Endothelial cell of umbilical vein (primary cell): ENCODE data around the gene GAB2. TPM values are rescaled to one million over a fixed set of nuclear protein-coding genes. Genes with fewer than 3 reads are reported as not detected.

ENCODE experiments used
- BruUV-seq: library from RNA; stranded (reverse); fragments of 400-500 nt; replicated peaks from 2 replicates; lab custom pipeline; 2021; lab: Mats Ljungman, UMichigan
- CTCF ChIA-PET: fragments of 300-600, 350-600 bp; sonication (Branson Sonifier 250); formaldehyde crosslinking; loops from one replicate; lab custom pipeline; 2021; ENCODE audit warnings: antibody characterized with exemption, inconsistent platforms; lab: Charles Lee
- POLR2A ChIA-PET: fragments of 300-600, 350-600 bp; sonication (Branson Sonifier 250); formaldehyde crosslinking; loops from one replicate; lab custom pipeline; 2021; ENCODE audit warnings: antibody characterized with exemption, inconsistent platforms; lab: Charles Lee
- DNase-seq: peaks from one replicate; pipeline ENCODE4 v3.0.0-alpha.2; 2011; ENCODE audit warnings: low read depth, low spot score
- FAIRE-seq: peaks from 2 replicates; lab custom pipeline; 2011; peaks lifted over from hg19 to GRCh38; lab: Jason Lieb, UNC
- H2AFZ ChIP-seq: 2 replicates; pipeline ENCODE4 v1.6.0; 2012; ENCODE audit warnings: low read depth, low read length, control low read depth, inconsistent platforms
- H3K27ac ChIP-seq: 2 replicates; pipeline ENCODE4 v1.5.1; 2011; ENCODE audit warnings: low read depth, mild to moderate bottlenecking, control low read depth, low read length, moderate library complexity; ENCODE audit not compliant: insufficient read depth
- H3K27me3 ChIP-seq, 2 experiments: 2 replicates each; pipeline versions ENCODE4 v1.6.0 to v1.6.1; 2011; ENCODE audit warnings: low read length in 2 of 2, mixed read lengths in 1 of 2; ENCODE audit not compliant: control insufficient read depth in 2 of 2, insufficient read depth in 2 of 2
- H3K36me3 ChIP-seq, 2 experiments: 2 replicates in 1 of 2; 3 replicates in 1 of 2; pipeline ENCODE4 v1.5.1; 2011; ENCODE audit warnings: low read length in 2 of 2, mild to moderate bottlenecking in 1 of 2, moderate library complexity in 1 of 2; ENCODE audit not compliant: control insufficient read depth in 2 of 2, insufficient read depth in 2 of 2; ENCODE audit errors: extremely low read depth in 1 of 2
- H3K4me1 ChIP-seq: 3 replicates; pipeline ENCODE4 v1.5.1; 2011; ENCODE audit warnings: mild to moderate bottlenecking, low read length; ENCODE audit not compliant: control insufficient read depth, insufficient read depth; ENCODE audit errors: extremely low read depth
- H3K4me2 ChIP-seq: 2 replicates; pipeline ENCODE4 v1.6.1; 2011; ENCODE audit warnings: low read length, control low read depth, mixed read lengths; ENCODE audit not compliant: insufficient read depth
- H3K4me3 ChIP-seq, 3 experiments: fragments of 200-600 bp in 1 of 3; sonication (generic), shearing (Covaris generic) in 1 of 3; replicated peaks in 1 of 3; 2 replicates each; pipeline ENCODE4 v1.5.1; 2011 to 2016; ENCODE audit warnings: control low read depth in 3 of 3, low read length in 3 of 3, mild to moderate bottlenecking in 2 of 3, inconsistent platforms in 1 of 3, low read depth in 1 of 3, moderate library complexity in 1 of 3; ENCODE audit not compliant: insufficient read depth in 1 of 3
- H3K79me2 ChIP-seq: 2 replicates; pipeline ENCODE4 v1.6.0; 2012; ENCODE audit warnings: low read length, inconsistent platforms; ENCODE audit not compliant: control insufficient read depth, insufficient read depth
- H3K9ac ChIP-seq: replicated peaks from 2 replicates; pipeline ENCODE3; 2011; ENCODE audit warnings: low read length, control low read depth; ENCODE audit not compliant: insufficient read depth; ENCODE audit errors: extremely low read depth
- H3K9me1 ChIP-seq: replicated peaks from 3 replicates; pipeline ENCODE4 v1.6.0; 2011; ENCODE audit warnings: mild to moderate bottlenecking, low read length; ENCODE audit not compliant: control insufficient read depth, insufficient read depth; ENCODE audit errors: extremely low read depth
- H3K9me3 ChIP-seq: replicated peaks from 2 replicates; pipeline ENCODE4 v1.5.1; 2012; ENCODE audit warnings: low read length, inconsistent platforms; ENCODE audit not compliant: control insufficient read depth, insufficient read depth
- H4K20me1 ChIP-seq: replicated peaks from 2 replicates; pipeline ENCODE3; 2011; ENCODE audit warnings: mild to moderate bottlenecking, low read length; ENCODE audit not compliant: control insufficient read depth, insufficient read depth; ENCODE audit errors: extremely low read depth
- EZH2 ChIP-seq: IDR thresholded peaks from 2 replicates; pipeline ENCODE4 v1.6.1; 2012; ENCODE audit warnings: borderline replicate concordance, low read depth, mild to moderate bottlenecking, moderate library complexity, low read length, inconsistent platforms; ENCODE audit not compliant: severe bottlenecking
- FOS ChIP-seq: IDR thresholded peaks from 2 replicates; pipeline ENCODE4 v1.6.1; 2011; ENCODE audit warnings: mild to moderate bottlenecking, low read length, moderate library complexity, borderline replicate concordance; ENCODE audit not compliant: insufficient read depth
- JUN ChIP-seq: IDR thresholded peaks from 2 replicates; pipeline ENCODE4 v1.6.1; 2011; ENCODE audit warnings: borderline replicate concordance, low read depth; ENCODE audit not compliant: insufficient read length, insufficient read depth
- MYC ChIP-seq: IDR thresholded peaks from one replicate; pipeline ENCODE4 v1.6.1; 2011; ENCODE audit warnings: mild to moderate bottlenecking, low read depth, low read length
- POLR2A ChIP-seq: IDR thresholded peaks from 2 replicates; pipeline ENCODE4 v1.6.1; 2012; ENCODE audit warnings: low read depth, mild to moderate bottlenecking, control low read depth, low read length
- POLR2AphosphoS5 ChIP-seq: IDR thresholded peaks from 2 replicates; pipeline ENCODE4 v1.6.1; 2012; ENCODE audit warnings: low read depth, mild to moderate bottlenecking, control low read depth, low read length, moderate library complexity; ENCODE audit not compliant: insufficient read depth
- dilution Hi-C: fragments of 300-500 bp; cut with MboI; formaldehyde crosslinking; loops from one replicate; pipeline ENCODE4 v1.15.0; 2019; ENCODE audit warnings: low sequenced_read_pairs; ENCODE audit not compliant: extremely low pct_ligation_motif_present
- intact Hi-C: fragments of 100-400 bp; cut with micrococcal nuclease; formaldehyde crosslinking; loops from one replicate; pipeline ENCODE4 v1.10.0; 2022
- polyA plus RNA-seq, 4 experiments: library from polyadenylated mRNA; depleted of rRNA in 3 of 4; stranded (reverse) in 3 of 4; unstranded in 1 of 4; fragments of >200 nt; gene quantifications; 2 replicates each; pipeline versions ENCODE4 v1.2.1 to v1.2.3, GENCODE V29; 2011 to 2012; ENCODE audit warnings: missing spikeins in 1 of 4
- total RNA-seq: library from RNA; stranded (reverse); gene quantifications from 2 replicates; pipeline ENCODE4 v1.2.3, GENCODE V29; 2021
- TF ChIP-seq, protein P1 (sequence below): IDR thresholded peaks from 2 replicates; pipeline ENCODE4 v1.6.1; 2011; ENCODE audit not compliant: insufficient read depth, insufficient read length
- TF ChIP-seq, protein P2 (sequence below), 2 donors: IDR thresholded peaks; 1 replicate in 1 of 2; 2 replicates in 1 of 2; pipeline ENCODE4 v1.5.1; 2011; ENCODE audit warnings: low read length in 2 of 2, mild to moderate bottlenecking in 2 of 2, moderate library complexity in 2 of 2, control low read depth in 1 of 2, inconsistent platforms in 1 of 2, low read depth in 1 of 2; ENCODE audit not compliant: insufficient read depth in 1 of 2; ENCODE audit errors: extremely low read depth in 1 of 2

GAB2 gene
- total and polyA plus RNA-seq, 2 donors (not counting 3 experiments of a cell fraction or from before 2014, with no cell fraction given): 19.6 to 39.6 TPM

DNA sequence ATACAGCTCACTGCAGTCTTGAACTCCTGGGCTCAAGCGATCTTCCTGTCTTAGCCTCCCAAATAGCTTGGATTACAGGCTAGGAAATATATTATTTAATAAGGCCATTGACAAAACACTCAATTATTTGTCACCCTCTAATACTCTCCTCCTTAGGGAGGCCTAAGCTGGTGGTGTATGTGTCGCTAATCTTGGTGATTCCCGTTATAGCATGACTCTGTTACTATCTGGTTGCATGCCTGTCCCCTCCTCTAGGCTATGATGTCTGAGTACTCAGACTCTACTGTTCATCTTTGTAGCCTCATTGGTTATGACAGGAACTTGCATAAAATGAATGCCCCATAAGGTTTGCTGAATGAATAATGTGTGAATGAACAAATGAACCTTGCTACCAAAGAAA, 141.3 kb downstream of the GAB2 start:
- ChIA-PET CTCF (interaction anchor here (1.2 to 1.9 kb wide), 4 partner anchors 10 to 288 kb away, joined by 3 to 5 read pairs (median 4); no protein-coding TSS in a partner anchor), POLR2A (no interaction called here)
- peaks cover 3 to 4% of the 10 kb centered on the region in 2 experiments for H3K36me3 ChIP-seq
- no peak overlapping the region for H3K9ac ChIP-seq
- peaks cover 18% of the 10 kb centered on the region for H3K4me1 ChIP-seq
- no peak overlapping the region for H3K27ac ChIP-seq
- FAIRE-seq (no peak), DNase-seq (no peak)
- no peaks in the 10 kb centered on the region for H3K9me1 ChIP-seq
- dilution Hi-C loops (no loop called here), intact Hi-C loops (no loop called here)
- H2AFZ ChIP-seq: no peak overlapping the region
- BruUV-seq: no TSS peak
- H3K4me2 ChIP-seq: no peak overlapping the region
- H3K79me2 ChIP-seq: peaks cover 10% of the 10 kb centered on the region
- TF ChIP-seq JUN (no peak), EZH2 (no peak), POLR2A (no peak), FOS (no peak), POLR2AphosphoS5 (no peak), MYC (no peak)
- TF ChIP-seq, protein P1, sequence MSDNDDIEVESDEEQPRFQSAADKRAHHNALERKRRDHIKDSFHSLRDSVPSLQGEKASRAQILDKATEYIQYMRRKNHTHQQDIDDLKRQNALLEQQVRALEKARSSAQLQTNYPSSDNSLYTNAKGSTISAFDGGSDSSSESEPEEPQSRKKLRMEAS: no peak
- TF ChIP-seq, protein P2, sequence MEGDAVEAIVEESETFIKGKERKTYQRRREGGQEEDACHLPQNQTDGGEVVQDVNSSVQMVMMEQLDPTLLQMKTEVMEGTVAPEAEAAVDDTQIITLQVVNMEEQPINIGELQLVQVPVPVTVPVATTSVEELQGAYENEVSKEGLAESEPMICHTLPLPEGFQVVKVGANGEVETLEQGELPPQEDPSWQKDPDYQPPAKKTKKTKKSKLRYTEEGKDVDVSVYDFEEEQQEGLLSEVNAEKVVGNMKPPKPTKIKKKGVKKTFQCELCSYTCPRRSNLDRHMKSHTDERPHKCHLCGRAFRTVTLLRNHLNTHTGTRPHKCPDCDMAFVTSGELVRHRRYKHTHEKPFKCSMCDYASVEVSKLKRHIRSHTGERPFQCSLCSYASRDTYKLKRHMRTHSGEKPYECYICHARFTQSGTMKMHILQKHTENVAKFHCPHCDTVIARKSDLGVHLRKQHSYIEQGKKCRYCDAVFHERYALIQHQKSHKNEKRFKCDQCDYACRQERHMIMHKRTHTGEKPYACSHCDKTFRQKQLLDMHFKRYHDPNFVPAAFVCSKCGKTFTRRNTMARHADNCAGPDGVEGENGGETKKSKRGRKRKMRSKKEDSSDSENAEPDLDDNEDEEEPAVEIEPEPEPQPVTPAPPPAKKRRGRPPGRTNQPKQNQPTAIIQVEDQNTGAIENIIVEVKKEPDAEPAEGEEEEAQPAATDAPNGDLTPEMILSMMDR (IDR thresholded peaks at IDR 0.05; ENCODE audit: extremely low read depth in 1 of 2, insufficient read depth in 1 of 2, low read depth in 1 of 2, low read length in 2 of 2): no peak
- no peaks in the 10 kb centered on the region for H4K20me1 ChIP-seq
- no peak overlapping the region for H3K4me3 ChIP-seq
- no peaks in the 10 kb centered on the region for H3K27me3 ChIP-seq
- H3K9me3 ChIP-seq: no peaks in the 10 kb centered on the region
